AG09319 (cell line): Measurements from ENCODE around the gene HS3ST4.

Experiments used
- DNase-seq: peaks from one replicate; pipeline ENCODE4 v3.0.0-alpha.2; 2010; ENCODE audit warnings: low read depth; ENCODE audit errors: extremely low read depth
- TF ChIP-seq, protein P1 (sequence below): IDR thresholded peaks from 2 replicates; pipeline ENCODE4 v1.5.1; 2011; ENCODE audit warnings: low read depth, mild to moderate bottlenecking, inconsistent platforms, low read length, moderate library complexity

HS3ST4 gene

DNA sequence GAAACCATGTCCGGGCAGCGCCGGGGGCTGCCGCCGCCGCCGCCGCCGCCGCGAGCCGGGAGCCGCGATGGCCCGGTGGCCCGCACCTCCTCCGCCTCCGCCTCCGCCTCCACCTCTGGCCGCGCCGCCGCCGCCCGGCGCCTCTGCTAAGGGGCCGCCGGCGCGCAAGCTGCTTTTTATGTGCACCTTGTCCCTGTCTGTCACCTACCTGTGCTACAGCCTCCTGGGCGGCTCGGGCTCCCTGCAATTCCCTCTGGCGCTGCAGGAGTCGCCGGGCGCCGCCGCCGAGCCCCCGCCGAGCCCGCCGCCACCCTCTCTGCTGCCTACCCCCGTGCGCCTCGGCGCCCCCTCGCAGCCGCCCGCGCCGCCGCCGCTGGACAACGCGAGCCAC, 587 bp downstream of the HS3ST4 start:
- TF ChIP-seq, protein P1, sequence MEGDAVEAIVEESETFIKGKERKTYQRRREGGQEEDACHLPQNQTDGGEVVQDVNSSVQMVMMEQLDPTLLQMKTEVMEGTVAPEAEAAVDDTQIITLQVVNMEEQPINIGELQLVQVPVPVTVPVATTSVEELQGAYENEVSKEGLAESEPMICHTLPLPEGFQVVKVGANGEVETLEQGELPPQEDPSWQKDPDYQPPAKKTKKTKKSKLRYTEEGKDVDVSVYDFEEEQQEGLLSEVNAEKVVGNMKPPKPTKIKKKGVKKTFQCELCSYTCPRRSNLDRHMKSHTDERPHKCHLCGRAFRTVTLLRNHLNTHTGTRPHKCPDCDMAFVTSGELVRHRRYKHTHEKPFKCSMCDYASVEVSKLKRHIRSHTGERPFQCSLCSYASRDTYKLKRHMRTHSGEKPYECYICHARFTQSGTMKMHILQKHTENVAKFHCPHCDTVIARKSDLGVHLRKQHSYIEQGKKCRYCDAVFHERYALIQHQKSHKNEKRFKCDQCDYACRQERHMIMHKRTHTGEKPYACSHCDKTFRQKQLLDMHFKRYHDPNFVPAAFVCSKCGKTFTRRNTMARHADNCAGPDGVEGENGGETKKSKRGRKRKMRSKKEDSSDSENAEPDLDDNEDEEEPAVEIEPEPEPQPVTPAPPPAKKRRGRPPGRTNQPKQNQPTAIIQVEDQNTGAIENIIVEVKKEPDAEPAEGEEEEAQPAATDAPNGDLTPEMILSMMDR, result no peak
- no peak for DNase-seq

DNA sequence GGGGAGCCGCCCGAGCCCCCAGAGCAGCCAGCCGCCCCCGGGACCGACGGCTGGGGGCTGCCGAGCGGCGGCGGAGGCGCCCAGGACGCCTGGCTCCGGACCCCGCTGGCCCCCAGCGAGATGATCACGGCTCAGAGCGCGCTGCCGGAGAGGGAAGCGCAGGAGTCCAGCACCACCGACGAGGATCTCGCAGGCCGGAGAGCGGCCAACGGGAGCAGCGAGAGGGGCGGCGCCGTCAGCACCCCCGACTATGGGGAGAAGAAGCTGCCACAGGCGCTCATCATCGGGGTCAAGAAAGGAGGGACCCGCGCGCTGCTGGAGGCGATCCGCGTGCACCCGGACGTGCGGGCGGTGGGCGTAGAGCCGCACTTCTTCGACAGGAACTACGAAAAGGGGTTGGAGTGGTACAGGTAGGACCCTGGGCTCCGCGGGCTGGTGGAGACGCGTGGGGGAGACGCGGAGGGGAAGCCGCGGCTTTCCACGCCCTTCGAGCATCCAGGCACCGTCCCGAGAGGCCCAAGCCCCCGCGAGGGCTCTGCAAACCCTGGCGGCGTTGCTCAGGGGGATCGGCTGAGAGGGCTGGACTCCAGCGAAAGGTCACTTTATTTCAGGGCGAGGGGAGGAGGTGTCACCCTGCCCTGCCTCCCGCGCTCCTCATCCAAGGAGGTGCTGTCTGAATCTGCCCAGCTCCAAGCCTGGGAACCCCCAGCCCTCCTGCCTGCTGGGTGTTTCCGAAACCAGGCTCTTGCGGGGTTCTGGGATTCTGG, 1.2 kb downstream of the HS3ST4 start:
- DNase-seq, result no peak
- TF ChIP-seq, protein P1, result no peak

GRCh38 chr16:25693631-25694030, 1.9 kb downstream of the HS3ST4 start:
- TF ChIP-seq, protein P1, result no peak
- no peak for DNase-seq

GRCh38 chr16:25699069-25699468, 7.3 kb downstream of the HS3ST4 start:
- TF ChIP-seq, protein P1, result no peak
- no peak for DNase-seq

DNA sequence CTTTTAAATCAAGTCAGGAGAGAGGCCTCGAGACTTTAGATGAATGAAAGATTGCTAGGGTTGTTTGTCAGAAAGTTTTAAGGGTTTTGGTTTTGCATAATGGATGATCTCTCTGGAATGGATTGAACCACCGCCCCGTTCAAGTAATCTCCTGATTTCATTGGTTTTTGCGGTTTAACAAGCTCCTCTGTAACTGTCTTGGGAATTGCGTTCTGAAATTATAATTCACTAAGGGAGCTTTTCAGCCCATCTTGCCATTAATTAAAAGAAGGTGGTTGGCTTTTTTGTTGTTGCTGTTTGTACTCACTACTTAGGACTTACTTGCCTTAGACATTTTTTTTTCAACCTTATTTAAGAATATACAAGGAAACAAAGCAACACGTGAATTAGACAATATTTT, 8.8 kb downstream of the HS3ST4 start:
- TF ChIP-seq, protein P1, result no peak
- no peak for DNase-seq

DNA sequence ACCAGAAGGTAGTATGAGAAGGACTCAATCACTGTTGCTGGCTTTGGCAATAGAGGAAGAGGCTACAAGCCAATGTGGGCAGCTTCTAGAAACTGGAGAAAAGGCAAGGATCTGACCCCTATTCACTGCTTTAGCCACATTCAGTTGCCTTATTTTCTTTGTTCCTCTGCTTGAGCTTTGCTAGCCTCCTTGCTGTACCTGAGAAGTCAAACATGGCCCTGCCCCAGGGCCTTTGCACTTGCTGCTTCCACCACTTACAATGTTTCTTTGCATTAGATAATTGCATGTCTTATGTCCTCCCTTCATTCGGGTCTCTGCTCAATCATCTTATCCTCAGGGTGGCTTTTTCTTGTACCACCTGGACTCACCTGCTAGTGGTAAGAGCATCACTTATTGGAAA, 15.8 kb downstream of the HS3ST4 start:
- no peak for DNase-seq
- TF ChIP-seq, protein P1, result no peak

- no peak for DNase-seq
- TF ChIP-seq, protein P1, result peak; percentile 3; the same call in 1 of the 2 replicates
Measured at GRCh38 chr16:25707982-25708583, 16.3 kb downstream of the HS3ST4 start.
